K562 (cell line): Measurements from ENCODE around the gene SNRNP48. TPM values are rescaled to one million over a fixed set of nuclear protein-coding genes. Genes with fewer than 3 reads are reported as not detected.

Experiments
- ATAC-seq: fragments of 200-7000 bp; cut with Tn5 transposase; 3 replicates; pipeline ENCODE4 v1.9.1; 2020; ENCODE audit warnings: moderate library complexity
- BruUV-seq: library from RNA; stranded (reverse); fragments of 400-500 nt; replicated peaks from 2 replicates; lab custom pipeline; 2021; lab: Mats Ljungman, UMichigan
- CTCF ChIA-PET: fragments of 300-600 bp; formaldehyde crosslinking; extraction: SDS; loops from one replicate; lab custom pipeline; 2021; ENCODE audit warnings: low intra/inter-chr PET ratio; lab: Yijun Ruan, JAX
- POLR2A ChIA-PET: fragments of 300-600, 350-650 bp; sonication (Branson Sonifier 250); formaldehyde crosslinking; extraction: SDS; loops from one replicate; lab custom pipeline; 2021; ENCODE audit warnings: antibody characterized with exemption, inconsistent platforms; lab: Yijun Ruan, JAX
- DNase-seq, 4 experiments: peaks; one replicate each; pipeline versions ENCODE4 v3.0.0 to v3.0.0-alpha.2; 2011 to 2018; ENCODE audit warnings: low spot score in 3 of 4, mixed read lengths in 3 of 4; ENCODE audit errors: extremely low read depth in 1 of 4
- FAIRE-seq: peaks from 2 replicates; lab custom pipeline; 2011; peaks lifted over from hg19 to GRCh38; lab: Jason Lieb, UNC
- H2AFZ ChIP-seq: 2 replicates; pipeline ENCODE4 v1.6.0; 2011; ENCODE audit warnings: low read depth, low read length, control low read depth, inconsistent platforms
- H3K27ac ChIP-seq: fragments of 200-600 bp; 3 replicates; pipeline ENCODE4 v1.8.0; 2011; ENCODE audit warnings: low read depth, mild to moderate bottlenecking, control low read depth, inconsistent platforms, low read length, moderate library complexity, mixed read lengths; ENCODE audit errors: extremely low read depth
- H3K27me3 ChIP-seq, 2 experiments: fragments of 300-600 bp in 1 of 2; 2 replicates in 1 of 2; 3 replicates in 1 of 2; pipeline versions ENCODE4 v1.6.0 to v1.8.0; 2011; ENCODE audit warnings: inconsistent platforms in 2 of 2, low read length in 2 of 2, mild to moderate bottlenecking in 1 of 2, mixed read lengths in 1 of 2, moderate library complexity in 1 of 2; ENCODE audit not compliant: control insufficient read depth in 2 of 2, insufficient read depth in 2 of 2
- H3K36me3 ChIP-seq: fragments of 300-600 bp; 3 replicates; pipeline ENCODE4 v1.8.0; 2011; ENCODE audit warnings: mild to moderate bottlenecking, low read length, inconsistent platforms; ENCODE audit not compliant: control insufficient read depth, insufficient read depth
- H3K4me1 ChIP-seq, 2 experiments: fragments of 200-600 bp in 1 of 2; replicated peaks in 1 of 2; 2 replicates in 1 of 2; 3 replicates in 1 of 2; pipeline versions ENCODE4 v1.5.1 to v1.8.0; 2011; ENCODE audit warnings: inconsistent platforms in 2 of 2, low read length in 2 of 2, mild to moderate bottlenecking in 1 of 2, mixed read lengths in 1 of 2, moderate library complexity in 1 of 2; ENCODE audit not compliant: control insufficient read depth in 2 of 2, insufficient read depth in 2 of 2
- H3K4me2 ChIP-seq: 2 replicates; pipeline ENCODE4 v1.6.1; 2011; ENCODE audit warnings: low read length, control low read depth, inconsistent platforms, mixed read lengths; ENCODE audit not compliant: insufficient read depth
- H3K4me3 ChIP-seq: fragments of 200-600 bp; sonication (generic), shearing (Covaris generic); 2 replicates; pipeline ENCODE4 v1.5.1; 2016; ENCODE audit warnings: control low read depth, inconsistent platforms
- H3K79me2 ChIP-seq: fragments of 200-600 bp; 3 replicates; pipeline ENCODE4 v1.8.0; 2011; ENCODE audit warnings: low read length, inconsistent platforms; ENCODE audit not compliant: control insufficient read depth, insufficient read depth
- H3K9ac ChIP-seq, 2 experiments: 2 replicates each; pipeline versions ENCODE4 v1.6.0 to v1.6.1; 2011; ENCODE audit warnings: low read depth in 2 of 2, low read length in 2 of 2, control low read depth in 1 of 2, inconsistent platforms in 1 of 2, mild to moderate bottlenecking in 1 of 2, mixed read lengths in 1 of 2; ENCODE audit not compliant: insufficient read depth in 1 of 2
- H3K9me1 ChIP-seq: one replicate; pipeline ENCODE4 v1.6.0; 2011; ENCODE audit warnings: inconsistent platforms, mild to moderate bottlenecking, low read length, moderate library complexity; ENCODE audit not compliant: control insufficient read depth, insufficient read depth
- H3K9me3 ChIP-seq: replicated peaks from 2 replicates; pipeline ENCODE4 v1.5.1; 2011; ENCODE audit warnings: low read depth, low read length, inconsistent platforms; ENCODE audit not compliant: control insufficient read depth, insufficient read depth
- H4K20me1 ChIP-seq: replicated peaks from 2 replicates; pipeline ENCODE4 v1.6.1; 2011; ENCODE audit warnings: low read length, inconsistent platforms, mixed read lengths; ENCODE audit not compliant: control insufficient read depth, insufficient read depth
- CBX2 ChIP-seq: fragments of 200-600 bp; sonication (generic); IDR thresholded peaks from one replicate; pipeline ENCODE4 v1.6.1; 2012; ENCODE audit warnings: mild to moderate bottlenecking, low read length, inconsistent platforms; ENCODE audit not compliant: insufficient read depth, poor library complexity, severe bottlenecking
- HDAC3 ChIP-seq: fragments of 450-650 bp; IDR thresholded peaks from 2 replicates; pipeline ENCODE4 v1.6.1; 2018; ENCODE audit warnings: borderline replicate concordance, mild to moderate bottlenecking, moderate library complexity; ENCODE audit not compliant: partially characterized antibody
- MCM7 ChIP-seq, 2 experiments: fragments of 450-650 bp; IDR thresholded peaks; 2 replicates each; pipeline ENCODE4 v1.6.1; 2016 to 2018
- RBM34 ChIP-seq: fragments of 200-400 bp; formaldehyde crosslinking; IDR thresholded peaks from 2 replicates; pipeline ENCODE4 v1.6.1; 2018; ENCODE audit warnings: low read length, borderline replicate concordance; ENCODE audit not compliant: insufficient read depth
- WGBS: fragments of 100-300 bp; shearing (Covaris generic); methylation state at CpG from one replicate; pipeline ENCODE4 v1.1.6; 2016; ENCODE audit warnings: low coverage, mixed read lengths; ENCODE audit not compliant: insufficient coverage; ENCODE audit errors: missing lambda C conversion rate; 5-methylcytosine and 5-hydroxymethylcytosine counted together
- in situ Hi-C: fragments of 300-500 bp; cut with MboI; formaldehyde crosslinking; loops from 4 replicates; pipeline ENCODE4 v1.15.0; 2018; ENCODE audit warnings: inconsistent platforms, mixed read lengths
- intact Hi-C: fragments of 100-400 bp; cut with micrococcal nuclease; formaldehyde crosslinking; loops from 2 replicates; pipeline ENCODE4 v1.14.2; 2022
- polyA plus RNA-seq, 8 experiments: library from polyadenylated mRNA; depleted of rRNA in 4 of 8; stranded (reverse) in 5 of 8; unstranded in 3 of 8; fragments of >200 nt; fragmentation: Nextera tagmentation in 2 of 8; fragmentation: Illumina TruSeq in 1 of 8; extraction: Ambion mirVana in 2 of 8; extraction: Trizol in 1 of 8; gene quantifications; 2 replicates each; pipeline versions ENCODE4 v1.2.1 to v1.2.3, GENCODE V29; 2011 to 2014; ENCODE audit warnings: inconsistent platforms in 1 of 8, missing spikeins in 1 of 8
- total RNA-seq, 7 experiments: library from RNA; depleted of rRNA in 6 of 7; stranded (reverse); fragments of >200 nt in 6 of 7; fragmentation: Illumina TruSeq in 2 of 7; extraction: Trizol in 2 of 7; gene quantifications; 2 replicates each; pipeline versions ENCODE4 v1.2.1 to v1.2.3, GENCODE V29; 2011 to 2021; ENCODE audit warnings: low replicate concordance in 1 of 7
- TF ChIP-seq, protein P1 (sequence below): IDR thresholded peaks from 3 replicates; pipeline ENCODE4 v1.6.1; 2011; ENCODE audit warnings: borderline replicate concordance, mild to moderate bottlenecking; ENCODE audit not compliant: insufficient read length, insufficient read depth
- TF ChIP-seq, protein P2 (sequence below): fragments of 450-650 bp; IDR thresholded peaks from 2 replicates; pipeline ENCODE4 v1.6.1; 2014; ENCODE audit warnings: low read depth, mild to moderate bottlenecking, moderate library complexity, borderline replicate concordance
- TF ChIP-seq, protein P3 (sequence below), 3 experiments: IDR thresholded peaks in 2 of 3; conservative IDR thresholded peaks in 1 of 3; 2 replicates each; pipeline ENCODE4 v1.5.1; 2011 to 2012; ENCODE audit warnings: low read length in 3 of 3, mild to moderate bottlenecking in 3 of 3, control low read depth in 2 of 3, improper control_type of control experiment in 1 of 3, inconsistent platforms in 1 of 3, low read depth in 1 of 3, mixed read lengths in 1 of 3, moderate library complexity in 1 of 3; ENCODE audit not compliant: insufficient read depth in 2 of 3

Gene SNRNP48
- total and polyA plus RNA-seq, 9 of the 15 experiments (the other 6 are each of a cell fraction or from before 2014, with no cell fraction given): 6.2 to 32.9 (median 18.6) TPM

DNA sequence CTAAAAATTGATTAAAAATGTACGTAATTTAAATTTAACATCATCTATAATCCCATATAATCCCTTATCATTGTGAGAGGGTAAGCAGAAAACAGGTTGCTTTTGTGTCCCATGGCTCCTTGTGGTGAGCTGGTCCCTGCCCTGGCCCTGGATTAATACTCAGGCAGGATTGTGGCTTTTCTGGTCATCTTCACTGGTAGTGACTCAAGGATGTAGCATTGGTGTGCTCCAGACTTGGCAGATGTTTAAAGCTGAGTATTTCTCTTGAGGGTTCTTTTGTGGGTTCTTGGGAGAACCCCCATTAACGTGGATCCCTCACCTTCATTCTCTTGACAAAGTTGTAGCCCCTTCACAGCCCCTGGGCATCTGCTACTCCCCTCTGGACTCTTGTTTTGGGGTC, 39.3 kb downstream of the SNRNP48 start (continued):
- TF ChIP-seq, protein P1, sequence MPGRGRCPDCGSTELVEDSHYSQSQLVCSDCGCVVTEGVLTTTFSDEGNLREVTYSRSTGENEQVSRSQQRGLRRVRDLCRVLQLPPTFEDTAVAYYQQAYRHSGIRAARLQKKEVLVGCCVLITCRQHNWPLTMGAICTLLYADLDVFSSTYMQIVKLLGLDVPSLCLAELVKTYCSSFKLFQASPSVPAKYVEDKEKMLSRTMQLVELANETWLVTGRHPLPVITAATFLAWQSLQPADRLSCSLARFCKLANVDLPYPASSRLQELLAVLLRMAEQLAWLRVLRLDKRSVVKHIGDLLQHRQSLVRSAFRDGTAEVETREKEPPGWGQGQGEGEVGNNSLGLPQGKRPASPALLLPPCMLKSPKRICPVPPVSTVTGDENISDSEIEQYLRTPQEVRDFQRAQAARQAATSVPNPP: no peak
- TF ChIP-seq CBX2: no peak
- no peak for TF ChIP-seq HDAC3
- TF ChIP-seq MCM7 (IDR thresholded peaks at IDR 0.05): no peak
- no peak for TF ChIP-seq RBM34
- TF ChIP-seq, all 486 proteins: peak for 0

DNA sequence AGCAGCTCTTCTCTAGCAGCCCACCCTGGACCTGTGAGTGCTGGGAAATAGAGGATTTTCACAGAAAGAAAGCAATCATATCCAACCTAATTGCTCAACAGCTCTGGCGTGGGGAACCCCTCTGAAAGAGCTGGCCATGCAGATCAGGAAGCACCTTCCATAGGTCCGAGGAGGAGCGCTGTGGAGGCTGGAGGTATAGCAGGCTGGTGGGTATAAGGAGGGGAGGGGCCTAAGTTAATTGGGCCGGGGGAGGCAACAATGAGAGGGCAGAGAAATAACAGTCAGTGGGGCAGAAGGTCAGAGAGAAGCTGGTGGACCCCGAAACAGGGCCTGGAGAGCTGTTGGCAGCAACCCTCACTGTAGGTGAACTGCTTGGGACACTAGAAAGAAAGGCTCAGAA, 40.8 kb downstream of the SNRNP48 start:
- POLR2A ChIA-PET: interaction anchor here (0.6 to 3.0 kb wide), 3 partner anchors 8 to 18 kb away, joined by 3 to 7 read pairs (median 3); no protein-coding TSS in a partner anchor
- WGBS: 1% methylated on average over 5 of the region's 5 CpGs

More for the DNA sequence above, 40.8 kb downstream of the SNRNP48 start:
- BruUV-seq: no TSS peak
- intact Hi-C loops: no loop called here
- Histone ChIP-seq H3K4me2 (no peak overlapping the region), H3K4me3 (no peak overlapping the region), H3K9me1 (no peaks in the 10 kb centered on the region), H3K36me3 (no peaks in the 10 kb centered on the region), H3K9me3 (no peaks in the 10 kb centered on the region), H3K27me3 (peaks cover 40 to 53% of the 10 kb centered on the region in 2 experiments), H3K27ac (no peak overlapping the region), H4K20me1 (no peaks in the 10 kb centered on the region), H3K9ac (no peak overlapping the region), H3K79me2 (no peaks in the 10 kb centered on the region), H3K4me1 (no peaks in the 10 kb centered on the region), H2AFZ (no peak overlapping the region)
- CTCF ChIA-PET: interaction anchor here (0.6 kb wide), 1 partner anchor 69 kb away, joined by 3 read pairs; no protein-coding TSS in a partner anchor
- DNase-seq (peak; percentile 19 to 31 (median 26)), FAIRE-seq (no peak), ATAC-seq (peak; percentile 93)
- TF ChIP-seq, protein P2, sequence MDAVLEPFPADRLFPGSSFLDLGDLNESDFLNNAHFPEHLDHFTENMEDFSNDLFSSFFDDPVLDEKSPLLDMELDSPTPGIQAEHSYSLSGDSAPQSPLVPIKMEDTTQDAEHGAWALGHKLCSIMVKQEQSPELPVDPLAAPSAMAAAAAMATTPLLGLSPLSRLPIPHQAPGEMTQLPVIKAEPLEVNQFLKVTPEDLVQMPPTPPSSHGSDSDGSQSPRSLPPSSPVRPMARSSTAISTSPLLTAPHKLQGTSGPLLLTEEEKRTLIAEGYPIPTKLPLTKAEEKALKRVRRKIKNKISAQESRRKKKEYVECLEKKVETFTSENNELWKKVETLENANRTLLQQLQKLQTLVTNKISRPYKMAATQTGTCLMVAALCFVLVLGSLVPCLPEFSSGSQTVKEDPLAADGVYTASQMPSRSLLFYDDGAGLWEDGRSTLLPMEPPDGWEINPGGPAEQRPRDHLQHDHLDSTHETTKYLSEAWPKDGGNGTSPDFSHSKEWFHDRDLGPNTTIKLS: no peak
- TF ChIP-seq, protein P3, sequence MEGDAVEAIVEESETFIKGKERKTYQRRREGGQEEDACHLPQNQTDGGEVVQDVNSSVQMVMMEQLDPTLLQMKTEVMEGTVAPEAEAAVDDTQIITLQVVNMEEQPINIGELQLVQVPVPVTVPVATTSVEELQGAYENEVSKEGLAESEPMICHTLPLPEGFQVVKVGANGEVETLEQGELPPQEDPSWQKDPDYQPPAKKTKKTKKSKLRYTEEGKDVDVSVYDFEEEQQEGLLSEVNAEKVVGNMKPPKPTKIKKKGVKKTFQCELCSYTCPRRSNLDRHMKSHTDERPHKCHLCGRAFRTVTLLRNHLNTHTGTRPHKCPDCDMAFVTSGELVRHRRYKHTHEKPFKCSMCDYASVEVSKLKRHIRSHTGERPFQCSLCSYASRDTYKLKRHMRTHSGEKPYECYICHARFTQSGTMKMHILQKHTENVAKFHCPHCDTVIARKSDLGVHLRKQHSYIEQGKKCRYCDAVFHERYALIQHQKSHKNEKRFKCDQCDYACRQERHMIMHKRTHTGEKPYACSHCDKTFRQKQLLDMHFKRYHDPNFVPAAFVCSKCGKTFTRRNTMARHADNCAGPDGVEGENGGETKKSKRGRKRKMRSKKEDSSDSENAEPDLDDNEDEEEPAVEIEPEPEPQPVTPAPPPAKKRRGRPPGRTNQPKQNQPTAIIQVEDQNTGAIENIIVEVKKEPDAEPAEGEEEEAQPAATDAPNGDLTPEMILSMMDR (IDR thresholded peaks at IDR 0.05 in 2 of 3, conservative IDR thresholded peaks at IDR 0.05 in 1 of 3; ENCODE audit: insufficient read depth in 2 of 3, low read depth in 1 of 3, low read length in 3 of 3): peak in 2 of 3 experiments; percentile 11 to 12; a peak in 1 of 6 replicates
- in situ Hi-C loops: no loop called here
